Thoracic aorta (tissue), 2 donors: ENCODE measurements around the gene RRM1. TPM values are rescaled to one million over a fixed set of nuclear protein-coding genes. Genes with fewer than 3 reads are reported as not detected.

ENCODE experiments used
- ATAC-seq: fragments of 150-250 bp; one replicate; pipeline ENCODE4 v1.8.0; 2017; ENCODE audit warnings: low read depth; ENCODE audit not compliant: insufficient number of reproducible peaks, low FRiP score
- DNase-seq: peaks from one replicate; pipeline ENCODE4 v3.0.0-alpha.2; 2020; ENCODE audit warnings: low spot score
- H3K27ac ChIP-seq, 2 donors: fragments of 200-600 bp; sonication (generic); 1 replicate in 1 of 2; 2 replicates in 1 of 2; pipeline ENCODE4 v1.5.1; 2016; ENCODE audit warnings: mild to moderate bottlenecking in 2 of 2, moderate library complexity in 2 of 2
- H3K27me3 ChIP-seq: fragments of 200-600 bp; sonication (generic); replicated peaks from 2 replicates; pipeline ENCODE4 v1.6.0; 2016; ENCODE audit warnings: mild to moderate bottlenecking; ENCODE audit not compliant: insufficient read depth
- H3K36me3 ChIP-seq: fragments of 200-600 bp; sonication (generic); one replicate; pipeline ENCODE4 v1.5.1; 2016
- H3K4me1 ChIP-seq, 2 donors: fragments of 200-600 bp; sonication (generic); 1 replicate in 1 of 2; 2 replicates in 1 of 2; pipeline versions ENCODE4 v1.5.1 to v1.6.0; 2016; ENCODE audit warnings: low read depth in 2 of 2, mild to moderate bottlenecking in 1 of 2; ENCODE audit not compliant: control insufficient read depth in 1 of 2
- H3K4me3 ChIP-seq: fragments of 200-600 bp; sonication (generic); 2 replicates; pipeline ENCODE4 v1.5.1; 2016; ENCODE audit warnings: mild to moderate bottlenecking
- H3K9me3 ChIP-seq: fragments of 200-600 bp; sonication (generic); 2 replicates; pipeline ENCODE4 v1.5.1; 2016
- CTCF ChIP-seq: fragments of 200-600 bp; sonication (generic); IDR thresholded peaks from one replicate; pipeline ENCODE4 v1.5.1; 2019; ENCODE audit warnings: antibody characterized with exemption
- total RNA-seq, 2 donors: library from RNA; depleted of rRNA; stranded (reverse); fragments of >200 nt; gene quantifications; one replicate each; pipeline versions ENCODE4 v1.1.0 to v1.2.3, GENCODE V29; 2016

RRM1 gene
- total RNA-seq, 2 donors from 2014 or later, result 43.3 to 55.1 TPM

- ATAC-seq (no peak), DNase-seq (no peak)
- Histone ChIP-seq H3K9me3 (peaks cover 9% of the 10 kb centered on the region), H3K36me3 (peaks cover 32% of the 10 kb centered on the region), H3K4me3 (no peak overlapping the region), H3K27me3 (no peaks in the 10 kb centered on the region), H3K4me1 (no peaks in the 10 kb centered on the region), H3K27ac (no peak overlapping the region)
- TF ChIP-seq CTCF, result no peak
Observed at GRCh38 chr11:4138497-4138896, 43.9 kb downstream of the RRM1 start.

- peaks cover 23% of the 10 kb centered on the region for H3K36me3 ChIP-seq
- no peak overlapping the region for H3K4me3 ChIP-seq
- ATAC-seq, result no peak
- H3K27me3 ChIP-seq, result no peaks in the 10 kb centered on the region
- H3K9me3 ChIP-seq, result peaks cover 9% of the 10 kb centered on the region
- no peaks in the 10 kb centered on the region for H3K4me1 ChIP-seq
- H3K27ac ChIP-seq, result no peak overlapping the region
- TF ChIP-seq CTCF, result no peak
- no peak for DNase-seq
Observed at GRCh38 chr11:4140067-4140636, 45.6 kb downstream of the RRM1 start.

DNA sequence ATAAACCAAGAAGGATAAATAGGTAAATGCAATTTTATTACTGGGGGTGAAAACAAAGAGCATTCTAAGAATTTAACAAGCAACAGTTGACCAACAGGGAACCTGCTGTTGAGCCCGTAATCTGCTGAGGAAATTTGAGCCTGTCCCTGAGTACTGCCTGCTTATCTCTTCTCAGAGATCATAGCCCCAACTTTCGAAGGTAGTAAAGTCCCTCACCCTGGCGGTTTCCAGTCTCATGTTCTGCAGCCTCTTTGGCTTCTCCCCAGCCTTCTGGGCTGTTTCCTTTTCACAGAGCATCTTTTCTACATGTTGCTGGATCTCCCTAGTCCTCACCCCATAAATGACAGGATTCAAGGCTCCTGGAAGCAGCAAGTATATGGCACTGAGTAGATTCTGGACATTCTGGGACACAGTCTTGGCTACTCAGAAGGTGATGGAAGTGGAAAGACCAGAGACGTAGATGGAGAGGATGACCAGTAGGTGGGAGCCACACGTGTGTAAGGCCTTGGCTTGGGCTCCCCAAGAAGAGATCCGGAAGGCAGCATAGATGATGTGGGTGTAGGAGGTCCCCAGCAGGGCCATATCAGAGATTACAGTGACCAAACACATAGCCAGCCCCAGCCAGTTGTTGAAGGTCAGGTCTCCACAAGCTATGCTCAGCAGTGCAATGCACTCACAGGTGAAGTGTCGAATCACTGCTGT, 51.6 kb downstream of the RRM1 start:
- Histone ChIP-seq H3K9me3 (no peaks in the 10 kb centered on the region), H3K27me3 (no peaks in the 10 kb centered on the region), H3K27ac (no peak overlapping the region), H3K4me3 (no peak overlapping the region), H3K4me1 (no peaks in the 10 kb centered on the region), H3K36me3 (no peaks in the 10 kb centered on the region)
- TF ChIP-seq CTCF, result no peak
- no peak for DNase-seq
- no peak for ATAC-seq

DNA sequence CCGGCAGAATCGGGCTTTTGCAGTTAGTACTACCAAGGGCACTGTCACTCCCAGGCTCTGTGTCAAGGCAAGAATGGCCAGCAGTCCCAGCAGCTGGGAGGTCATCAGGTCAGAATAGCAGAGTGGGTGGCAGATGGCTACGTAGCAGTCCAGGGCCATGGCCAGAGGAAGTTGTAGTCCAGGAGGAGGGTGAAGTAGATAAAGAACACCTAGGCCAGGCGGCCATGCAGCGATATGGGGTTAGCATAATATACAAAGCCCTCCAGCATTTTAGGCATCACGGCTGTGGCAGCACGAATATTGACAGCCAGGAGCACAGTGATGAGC, 52.1 kb downstream of the RRM1 start:
- H3K27me3 ChIP-seq, result no peaks in the 10 kb centered on the region
- no peaks in the 10 kb centered on the region for H3K9me3 ChIP-seq
- no peak overlapping the region for H3K4me3 ChIP-seq
- no peak for ATAC-seq
- H3K27ac ChIP-seq, result no peak overlapping the region
- DNase-seq, result no peak
- H3K4me1 ChIP-seq, result no peaks in the 10 kb centered on the region
- no peaks in the 10 kb centered on the region for H3K36me3 ChIP-seq
- no peak for TF ChIP-seq CTCF

DNA sequence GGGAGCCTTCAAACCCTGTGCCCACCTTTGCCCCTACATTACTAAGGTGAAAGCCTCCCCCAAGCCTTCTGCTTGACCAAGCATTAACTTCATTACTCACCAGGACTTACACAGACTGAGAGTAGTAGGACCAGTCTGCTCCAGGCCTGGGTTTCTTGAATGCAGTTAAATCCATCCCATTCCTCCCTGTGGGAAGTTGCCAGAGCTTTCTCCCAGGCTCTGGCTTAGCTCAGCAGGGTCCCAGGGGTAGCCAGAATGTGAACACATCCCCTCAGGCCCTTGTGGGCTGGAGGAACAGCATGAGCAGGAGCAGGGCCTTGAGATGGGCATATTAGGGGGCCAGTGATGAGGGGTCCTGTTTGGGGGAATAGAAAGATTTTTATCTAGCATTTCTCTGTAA, 59.9 kb downstream of the RRM1 start:
- H3K36me3 ChIP-seq, result no peaks in the 10 kb centered on the region
- H3K27me3 ChIP-seq, result no peaks in the 10 kb centered on the region
- no peak overlapping the region for H3K4me3 ChIP-seq
- no peaks in the 10 kb centered on the region for H3K9me3 ChIP-seq
- DNase-seq (no peak), ATAC-seq (no peak)
- no peaks in the 10 kb centered on the region for H3K4me1 ChIP-seq
- TF ChIP-seq CTCF, result no peak
- H3K27ac ChIP-seq, result no peak overlapping the region
